ENCODE data around the gene IGF1R.

- TF ChIP-seq CTCF (IDR thresholded peaks at IDR 0.05; ENCODE audit: control extremely low read depth in 1 of 3, insufficient read depth in 1 of 3, low read depth in 1 of 3, low read length in 3 of 3) (no peak), POLR2AphosphoS5 (IDR thresholded peaks at IDR 0.05; ENCODE audit: low read depth, low read length) (no peak), CHD1 (IDR thresholded peaks at IDR 0.05; ENCODE audit: low read depth, low read length) (no peak), JUND (IDR thresholded peaks at IDR 0.05; ENCODE audit: low read length) (no peak), POLR2A (IDR thresholded peaks at IDR 0.05; ENCODE audit: control extremely low read depth in 1 of 2, low read depth in 2 of 2, low read length in 2 of 2) (no peak), CEBPB (IDR thresholded peaks at IDR 0.05; ENCODE audit: low read depth, low read length) (no peak), MAX (IDR thresholded peaks at IDR 0.05) (no peak), FOSL1 (IDR thresholded peaks at IDR 0.05; ENCODE audit: insufficient read depth, low read depth, low read length) (no peak), SIN3A (conservative IDR thresholded peaks at IDR 0.05 in 1 of 2, IDR thresholded peaks at IDR 0.05 in 1 of 2; ENCODE audit: low read depth in 1 of 2, low read length in 2 of 2) (no peak), NANOG (IDR thresholded peaks at IDR 0.05; ENCODE audit: insufficient read depth, low read depth, low read length, poor library complexity, severe bottlenecking) (no peak)
Observed at GRCh38 chr15:98666441-98666840, 18.1 kb downstream of the IGF1R start.
